GM10266 (cell line): ENCODE results near the gene USP31.

Source experiments
- DNase-seq: peaks from one replicate; pipeline ENCODE4 v3.0.0; 2012; ENCODE audit errors: extremely low spot score
- TF ChIP-seq, protein P1 (sequence below): IDR thresholded peaks from 2 replicates; pipeline ENCODE4 v1.5.1; 2012; ENCODE audit warnings: mild to moderate bottlenecking, low read depth; ENCODE audit not compliant: control insufficient read depth, insufficient read depth; ENCODE audit errors: missing control alignments

The USP31 gene

DNA sequence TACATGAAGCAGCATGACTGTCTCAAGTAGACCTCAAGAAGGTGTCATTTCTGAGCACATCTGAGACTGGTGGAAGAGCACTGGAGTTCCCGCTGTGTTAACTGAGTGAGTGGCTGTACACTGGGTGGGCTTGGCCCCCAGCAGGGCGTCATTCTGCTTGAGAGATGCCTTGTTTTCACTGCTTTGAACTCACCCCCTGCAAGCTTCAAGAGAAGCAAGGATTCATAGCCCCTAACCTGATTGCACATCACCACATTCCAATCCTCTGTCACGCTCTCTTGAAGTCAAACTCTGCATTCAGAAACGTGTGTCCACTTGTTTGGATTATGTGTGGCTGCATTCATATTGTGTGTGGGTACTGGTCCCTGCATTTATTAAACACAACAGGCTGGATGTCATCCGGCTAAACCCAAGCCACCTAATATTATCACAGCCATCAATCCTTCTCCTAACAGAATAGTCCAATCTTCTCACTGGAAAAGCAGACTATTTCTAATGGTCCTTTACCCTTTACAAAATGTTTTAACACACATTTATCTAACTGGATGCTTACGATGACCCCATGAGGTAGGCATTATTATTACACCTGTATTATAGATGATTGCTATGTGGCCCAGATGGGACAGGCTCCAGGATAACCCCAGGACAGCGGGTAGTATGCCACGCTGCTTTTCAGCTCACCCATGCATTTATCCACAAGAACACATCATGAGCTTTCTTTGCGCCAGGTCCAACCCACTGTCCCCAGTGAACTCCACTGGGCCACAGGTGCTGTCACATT lies 76.3 kb downstream of the USP31 start:
- TF ChIP-seq, protein P1, sequence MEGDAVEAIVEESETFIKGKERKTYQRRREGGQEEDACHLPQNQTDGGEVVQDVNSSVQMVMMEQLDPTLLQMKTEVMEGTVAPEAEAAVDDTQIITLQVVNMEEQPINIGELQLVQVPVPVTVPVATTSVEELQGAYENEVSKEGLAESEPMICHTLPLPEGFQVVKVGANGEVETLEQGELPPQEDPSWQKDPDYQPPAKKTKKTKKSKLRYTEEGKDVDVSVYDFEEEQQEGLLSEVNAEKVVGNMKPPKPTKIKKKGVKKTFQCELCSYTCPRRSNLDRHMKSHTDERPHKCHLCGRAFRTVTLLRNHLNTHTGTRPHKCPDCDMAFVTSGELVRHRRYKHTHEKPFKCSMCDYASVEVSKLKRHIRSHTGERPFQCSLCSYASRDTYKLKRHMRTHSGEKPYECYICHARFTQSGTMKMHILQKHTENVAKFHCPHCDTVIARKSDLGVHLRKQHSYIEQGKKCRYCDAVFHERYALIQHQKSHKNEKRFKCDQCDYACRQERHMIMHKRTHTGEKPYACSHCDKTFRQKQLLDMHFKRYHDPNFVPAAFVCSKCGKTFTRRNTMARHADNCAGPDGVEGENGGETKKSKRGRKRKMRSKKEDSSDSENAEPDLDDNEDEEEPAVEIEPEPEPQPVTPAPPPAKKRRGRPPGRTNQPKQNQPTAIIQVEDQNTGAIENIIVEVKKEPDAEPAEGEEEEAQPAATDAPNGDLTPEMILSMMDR, result no peak
- no peak for DNase-seq

DNA sequence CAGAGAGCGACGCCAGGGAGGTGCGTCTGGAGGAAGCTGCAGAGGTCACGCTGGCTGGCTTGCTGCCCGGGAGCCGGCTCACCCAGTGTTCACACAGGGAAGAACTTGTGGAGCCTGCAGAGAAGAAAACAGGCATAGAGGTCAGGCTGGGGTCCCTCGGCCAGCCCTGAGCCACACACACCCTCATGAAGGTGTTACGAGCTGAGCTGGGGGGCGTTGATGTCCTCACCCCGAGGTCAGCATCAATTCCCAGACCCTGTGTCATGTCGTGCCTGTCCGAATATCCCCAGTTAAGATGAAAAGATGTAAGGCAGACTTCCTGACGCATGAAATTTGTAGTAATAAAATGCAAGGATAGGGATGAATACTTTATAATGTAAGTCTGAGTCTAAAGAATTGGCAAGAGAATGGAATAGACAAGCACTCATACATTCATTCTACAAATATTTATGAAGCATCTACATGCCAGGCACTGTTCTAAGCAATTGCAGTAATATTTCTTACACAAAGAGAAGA lies 77.1 kb downstream of the USP31 start:
- no peak for DNase-seq
- TF ChIP-seq, protein P1, result no peak

DNA sequence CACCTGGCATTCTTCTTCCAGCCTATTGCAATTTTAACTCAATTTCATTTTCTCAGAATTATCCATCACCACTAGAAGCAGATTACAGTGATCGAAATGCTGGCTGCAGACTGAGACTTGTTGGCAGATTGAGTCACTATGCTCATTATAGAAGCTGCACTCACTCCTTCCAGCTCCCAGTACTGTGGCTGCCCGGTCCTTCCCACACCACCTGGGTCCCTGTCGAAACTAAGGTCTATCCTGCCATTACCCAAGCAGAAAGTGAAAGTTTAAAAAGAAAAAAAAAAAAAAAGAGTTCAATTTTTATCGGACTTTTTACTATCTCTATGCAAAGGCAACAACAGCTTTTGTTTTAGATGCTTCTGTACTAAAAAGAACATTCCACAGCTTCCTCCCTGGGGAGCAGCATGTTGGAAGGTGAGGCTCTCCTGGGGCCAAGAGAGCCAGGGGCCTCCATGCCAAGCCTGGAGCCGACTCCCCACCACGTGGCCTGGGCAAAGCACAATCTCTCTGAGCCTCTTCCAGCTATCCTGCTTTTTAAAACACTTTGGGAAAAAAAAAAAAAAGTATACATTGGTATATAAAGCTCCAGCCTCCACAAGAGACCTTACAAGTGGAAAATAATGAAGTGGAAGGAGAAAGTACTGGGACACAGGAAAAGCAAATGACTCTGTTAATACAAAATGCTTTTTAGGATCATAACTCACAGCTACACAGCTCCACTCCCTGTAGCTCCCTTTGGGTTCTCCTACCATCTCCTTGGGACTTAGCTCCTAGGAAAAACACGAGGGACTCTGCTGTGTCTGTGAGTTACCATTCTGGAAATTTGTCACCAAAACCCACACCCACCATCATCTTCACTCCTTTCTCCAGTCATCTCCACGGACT lies 77.8 kb downstream of the USP31 start:
- TF ChIP-seq, protein P1, result no peak
- DNase-seq, result no peak

DNA sequence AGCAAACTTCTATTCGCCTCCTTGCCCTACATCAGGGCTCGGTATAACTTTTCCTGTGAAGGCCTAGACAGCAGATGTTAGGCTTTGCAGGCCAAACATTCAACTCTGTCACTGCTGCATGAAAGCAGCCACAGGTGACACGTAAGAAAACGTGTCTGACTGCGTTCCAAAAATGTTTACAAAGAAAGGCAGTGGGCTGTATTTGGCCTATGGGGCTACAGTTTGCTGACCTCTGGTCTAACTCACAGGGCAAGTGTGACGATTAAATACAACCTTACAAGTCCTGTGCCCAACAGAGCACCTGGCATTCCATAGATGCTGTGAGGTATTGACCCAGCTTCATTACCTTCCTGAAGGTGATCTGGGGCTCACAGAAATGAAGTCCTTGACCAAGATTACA lies 79.4 kb downstream of the USP31 start:
- TF ChIP-seq, protein P1, result no peak
- no peak for DNase-seq

DNA sequence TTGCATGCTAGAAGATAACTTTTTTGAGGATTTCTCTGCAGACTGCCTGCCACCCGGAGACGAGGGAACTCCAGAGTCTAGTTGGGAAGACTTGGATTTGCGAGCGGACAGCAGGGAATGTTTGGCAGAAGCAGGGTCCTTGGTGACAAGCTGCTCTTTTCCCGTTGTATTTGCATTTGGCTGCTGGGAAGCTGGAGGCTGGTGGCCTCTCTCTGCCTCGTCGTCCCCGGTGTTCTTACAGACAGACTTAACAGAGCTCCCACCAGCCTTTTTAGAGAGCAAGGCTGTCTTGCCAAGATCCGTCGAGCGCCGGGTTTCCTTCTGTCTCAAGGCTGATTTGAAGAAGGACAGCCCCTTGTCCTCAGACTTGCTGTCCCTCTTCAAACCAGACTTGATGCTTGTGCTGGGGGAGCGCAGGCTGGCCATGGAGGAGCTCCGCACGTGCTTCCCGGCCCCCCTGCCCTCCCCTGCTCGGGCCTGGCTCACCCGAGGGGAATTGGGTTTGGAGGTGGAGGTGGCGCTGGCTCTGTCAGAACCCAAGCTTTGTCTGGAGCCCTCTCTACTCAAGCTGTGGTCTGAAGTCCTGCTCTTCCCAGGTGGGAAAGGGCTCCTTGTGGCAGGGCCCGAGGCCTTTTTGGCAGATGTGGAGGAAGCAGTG lies 81.0 kb downstream of the USP31 start:
- TF ChIP-seq, protein P1, result no peak
- DNase-seq, result no peak

DNA sequence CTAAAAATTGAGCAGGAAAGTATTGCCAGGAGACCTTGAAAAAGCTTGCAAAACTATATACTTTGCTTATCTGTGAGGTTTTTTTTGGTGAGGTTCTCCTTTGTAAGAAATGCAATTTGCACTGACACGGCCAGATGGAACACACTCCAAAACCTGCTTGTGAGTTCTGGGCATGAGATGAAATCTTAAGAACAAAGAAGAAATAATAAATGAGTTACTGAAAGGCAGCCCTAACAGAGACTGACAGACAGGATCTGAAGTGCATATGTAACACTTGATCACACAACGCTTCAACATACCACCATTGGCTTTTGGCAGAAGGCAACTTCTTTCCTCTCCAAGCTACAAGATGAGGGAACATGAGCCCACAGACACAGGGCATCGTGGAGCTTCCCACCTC lies 82.6 kb downstream of the USP31 start:
- TF ChIP-seq, protein P1, result no peak
- DNase-seq, result no peak
